ENCODE results near the gene FGD4. TPM values are rescaled to one million over a fixed set of nuclear protein-coding genes. Genes with fewer than 3 reads are reported as not detected.

Gene FGD4
- total and polyA plus RNA-seq, 2 of the 4 experiments (the other 2 are of a cell fraction), result 2.1 to 8.8 TPM

GRCh38 chr12:32566663-32567295 lies 167.4 kb downstream of the FGD4 start (continued):
- no peak for TF ChIP-seq CEBPB (IDR thresholded peaks at IDR 0.05; ENCODE audit: low read depth, low read length)

GRCh38 chr12:32567296-32567674 lies 167.9 kb downstream of the FGD4 start:
- peaks cover 16 to 41% of the 10 kb centered on the region in 2 experiments for H3K79me1 ChIP-seq (ENCODE audit: low read depth in 1 of 2, low read length in 2 of 2)
- peak overlapping the region; percentile 58; the same call in 1 of the 2 replicates for H3K14ac ChIP-seq (replicated peaks; ENCODE audit: low read depth, low read length)
- no peak overlapping the region for H2AK9ac ChIP-seq (replicated peaks; ENCODE audit: low read depth, low read length, poor library complexity)
- H3K4ac ChIP-seq (ENCODE audit: low read depth, low read length), result peak overlapping the region; percentile 49; the same call in 1 of the 2 replicates
- no peaks in the 10 kb centered on the region for H3K27me3 ChIP-seq (ENCODE audit: control insufficient read depth, insufficient read depth, low read length)
- no peak overlapping the region for H2AK5ac ChIP-seq (ENCODE audit: low read depth, low read length)
- no peak overlapping the region for H3K23ac ChIP-seq (ENCODE audit: low read depth, low read length)
- H4K91ac ChIP-seq (ENCODE audit: insufficient read depth, low read depth, low read length), result no peak overlapping the region
- H3K56ac ChIP-seq (ENCODE audit: extremely low read depth, insufficient read depth, low read length), result no peak overlapping the region
- H2BK5ac ChIP-seq (ENCODE audit: low read depth, low read length, poor library complexity, severe bottlenecking), result peak overlapping the region; percentile 42
- no peak overlapping the region for H4K8ac ChIP-seq (ENCODE audit: low read depth in 2 of 2, low read length in 2 of 2)
- WGBS, 2 experiments (ENCODE audit: extremely low coverage in 2 of 2, insufficient read length in 1 of 2), result no CpG with 5 or more reads among the region's 6 CpGs
- peaks cover 6% of the 10 kb centered on the region for H3K36me3 ChIP-seq (ENCODE audit: control insufficient read depth, insufficient read depth, low read length)
- ChIA-PET POLR2A (ENCODE audit: unreplicated experiment) (no interaction called here), CTCF (no interaction called here)
- H3K4me1 ChIP-seq (ENCODE audit: control insufficient read depth, insufficient read depth, low read length), result peaks cover 15% of the 10 kb centered on the region
- H2BK15ac ChIP-seq (ENCODE audit: low read depth, low read length), result no peak overlapping the region
- no peak overlapping the region; the same call in 1 of the 2 replicates for H2BK120ac ChIP-seq (ENCODE audit: low read depth, low read length)
- no peak overlapping the region for H3K9ac ChIP-seq (ENCODE audit: low read depth, low read length)
- dilution Hi-C loops (cut with HindIII; ENCODE audit: low sequenced_read_pairs, unreplicated experiment), result no loop called here
- peak overlapping the region; percentile 8; the same call in 1 of the 2 replicates for H3K4me2 ChIP-seq (ENCODE audit: low read depth, low read length)
- no peaks in the 10 kb centered on the region for H4K20me1 ChIP-seq (ENCODE audit: insufficient read depth, low read length)
- DNase-seq (no peak), ATAC-seq (ENCODE audit: low read depth) (no peak)
- H2BK20ac ChIP-seq (ENCODE audit: low read depth, low read length), result no peak overlapping the region
- H3K9me3 ChIP-seq (ENCODE audit: control insufficient read depth, insufficient read depth, low read length), result no peaks in the 10 kb centered on the region
- intact Hi-C loops (cut with micrococcal nuclease), result no loop called here
- H4K5ac ChIP-seq (ENCODE audit: low read depth, low read length), result no peak overlapping the region
- in situ Hi-C loops (cut with MboI; ENCODE audit: low sequenced_read_pairs), result no loop called here
- no peak overlapping the region for H3K4me3 ChIP-seq (ENCODE audit: insufficient read depth, low read depth, low read length)
- no peak overlapping the region for H3K27ac ChIP-seq (ENCODE audit: insufficient read depth, low read length)
- BruUV-seq (replicated peaks), result no TSS peak
- H3K9me1 ChIP-seq (ENCODE audit: insufficient read depth, low read length), result peaks cover 12% of the 10 kb centered on the region
- no peak overlapping the region for H2AFZ ChIP-seq (replicated peaks; ENCODE audit: low read length, poor library complexity)
- H3K18ac ChIP-seq (ENCODE audit: low read depth, low read length), result peak overlapping the region; percentile 33; the same call in 1 of the 2 replicates
- TF ChIP-seq CHD1 (IDR thresholded peaks at IDR 0.05; ENCODE audit: low read depth, low read length) (no peak), NFE2L2 (IDR thresholded peaks at IDR 0.05; ENCODE audit: low read depth, low read length) (no peak), MAZ (IDR thresholded peaks at IDR 0.05; ENCODE audit: borderline replicate concordance, low read depth, low read length) (no peak), BHLHE40 (IDR thresholded peaks at IDR 0.05; ENCODE audit: low read depth, low read length) (no peak), FOS (IDR thresholded peaks at IDR 0.05; ENCODE audit: low read depth, low read length) (no peak), ELK1 (IDR thresholded peaks at IDR 0.05; ENCODE audit: borderline replicate concordance, low read depth, low read length) (no peak), MXI1 (IDR thresholded peaks at IDR 0.05; ENCODE audit: borderline replicate concordance, low read depth, low read length) (no peak), CEBPB (IDR thresholded peaks at IDR 0.05; ENCODE audit: low read depth, low read length) (no peak), MAFK (IDR thresholded peaks at IDR 0.05; ENCODE audit: low read depth, low read length) (no peak), RCOR1 (IDR thresholded peaks at IDR 0.05; ENCODE audit: insufficient replicate concordance, low read length) (no peak), RAD21 (IDR thresholded peaks at IDR 0.05; ENCODE audit: low read length) (no peak), RFX5 (IDR thresholded peaks at IDR 0.05; ENCODE audit: low read depth, low read length) (no peak), SMC3 (IDR thresholded peaks at IDR 0.05; ENCODE audit: low read depth, low read length) (no peak), CTCF (conservative IDR thresholded peaks at IDR 0.05; ENCODE audit: low read depth, low read length) (no peak)

Measured in IMR-90 (cell line).